GM21619 (cell line): ENCODE results near the gene ARHGAP8.
"Not testable (repeated sequence)": the region's sequence is repeated elsewhere in the genome, so short reads cannot be mapped to it uniquely, and the experiment has no call there.

Experiments used
- ATAC-seq: cut with Tn5 transposase; IDR thresholded peaks from one replicate; pipeline ENCODE4 v1.9.1; 2021; ENCODE audit not compliant: unreplicated experiment

Gene ARHGAP8

GRCh38 chr22:44848791-44849420 is 96.5 kb downstream of the ARHGAP8 start:
- ATAC-seq, result no peak

- ATAC-seq, result no peak
These were observed 98.6 kb downstream of the ARHGAP8 start for GRCh38 chr22:44850946-44851345.

GRCh38 chr22:44854641-44855040 is 102.3 kb downstream of the ARHGAP8 start:
- ATAC-seq, result not testable (repeated sequence)

GRCh38 chr22:44855855-44856254 is 103.5 kb downstream of the ARHGAP8 start:
- ATAC-seq, result no peak

- not testable (repeated sequence) for ATAC-seq
These were observed 106.4 kb downstream of the ARHGAP8 start for GRCh38 chr22:44858819-44859218.

- no peak for ATAC-seq
These were observed 107.3 kb downstream of the ARHGAP8 start for GRCh38 chr22:44859641-44860040.

- ATAC-seq, result no peak
These were observed 107.9 kb downstream of the ARHGAP8 start for GRCh38 chr22:44860311-44860710.

GRCh38 chr22:44861245-44861644 is 108.9 kb downstream of the ARHGAP8 start:
- ATAC-seq, result no peak

- ATAC-seq, result no peak
These were observed 109.9 kb downstream of the ARHGAP8 start for GRCh38 chr22:44862281-44862680.

- ATAC-seq, result no peak
These were observed 110.8 kb downstream of the ARHGAP8 start for GRCh38 chr22:44862981-44863860.

- ATAC-seq, result no peak
These were observed 113.0 kb downstream of the ARHGAP8 start for GRCh38 chr22:44865193-44866057.

GRCh38 chr22:44869196-44869595 is 116.8 kb downstream of the ARHGAP8 start:
- ATAC-seq, result no peak

- no peak for ATAC-seq
These were observed 117.6 kb downstream of the ARHGAP8 start for GRCh38 chr22:44870021-44870420.

GRCh38 chr22:44871782-44872181 is 119.4 kb downstream of the ARHGAP8 start:
- no peak for ATAC-seq

GRCh38 chr22:44876921-44877320 is 124.5 kb downstream of the ARHGAP8 start:
- ATAC-seq, result no peak

GRCh38 chr22:44878483-44879300 is 126.3 kb downstream of the ARHGAP8 start:
- no peak for ATAC-seq

- ATAC-seq, result no peak
These were observed 126.9 kb downstream of the ARHGAP8 start for GRCh38 chr22:44879301-44879680.

- no peak for ATAC-seq
These were observed 128.4 kb downstream of the ARHGAP8 start for GRCh38 chr22:44880610-44881290.

GRCh38 chr22:44881624-44882023 is 129.2 kb downstream of the ARHGAP8 start:
- no peak for ATAC-seq
